Right lobe of liver (tissue), 6 donors: ENCODE data around the gene ABHD11. TPM values are rescaled to one million over a fixed set of nuclear protein-coding genes. Genes with fewer than 3 reads are reported as not detected.
A peak's percentile ranks its signal among the peaks of the same experiment; 100 is the strongest.
"Not testable (repeated sequence)": the region's sequence is repeated elsewhere in the genome, so short reads cannot be mapped to it uniquely, and the experiment has no call there.

Experiments
- ATAC-seq, 4 donors: fragments of 200-7000 bp; cut with Tn5 transposase; one replicate each; pipeline ENCODE4 v1.9.1; 2020; ENCODE audit warnings: mild to moderate bottlenecking in 4 of 4, moderate library complexity in 4 of 4
- DNase-seq, 3 donors: peaks; one replicate each; pipeline ENCODE4 v3.0.0-alpha.2; 2020
- H3K27ac ChIP-seq, 3 donors: fragments of 200-600 bp; one replicate each; pipeline ENCODE4 v1.8.0; 2022
- H3K27me3 ChIP-seq, 2 donors: fragments of 200-600 bp; one replicate each; pipeline ENCODE4 v1.8.0; 2022
- H3K36me3 ChIP-seq, 4 donors: fragments of 200-600 bp; sonication (generic) in 1 of 4; one replicate each; pipeline versions ENCODE4 v1.5.1 to v1.8.0; 2017 to 2022; ENCODE audit warnings: control low read depth in 1 of 4
- H3K4me1 ChIP-seq, 4 donors: fragments of 200-600 bp; sonication (generic) in 1 of 4; one replicate each; pipeline versions ENCODE4 v1.5.1 to v1.8.0; 2017 to 2022; ENCODE audit warnings: control low read depth in 1 of 4
- H3K4me3 ChIP-seq, 3 donors: fragments of 200-600 bp; one replicate each; pipeline ENCODE4 v1.8.0; 2022
- H3K9me3 ChIP-seq, 4 donors: fragments of 200-600 bp; sonication (generic) in 1 of 4; one replicate each; pipeline versions ENCODE4 v1.5.1 to v1.8.0; 2017 to 2022; ENCODE audit warnings: control low read depth in 1 of 4
- POLR2A ChIP-seq: fragments of 450-650 bp; IDR thresholded peaks from one replicate; pipeline ENCODE4 v1.6.1; 2017; ENCODE audit warnings: antibody characterized with exemption, mild to moderate bottlenecking
- WGBS: methylation state at CpG from one replicate; pipeline ENCODE4 v1.1.6; 2018; ENCODE audit warnings: low coverage, low lambda C conversion rate; ENCODE audit not compliant: insufficient coverage; ENCODE audit errors: missing lambda C conversion rate; 5-methylcytosine and 5-hydroxymethylcytosine counted together
- intact Hi-C, 2 donors: fragments of 100-400 bp; cut with DNase I; formaldehyde crosslinking; loops; one replicate each; pipeline versions ENCODE4 v1.11.2 to v1.14.1; 2022
- long read RNA-seq: library from polyadenylated mRNA; unstranded; transcript quantifications from one replicate; pipeline ENCODE4 v2.0.0, GENCODE V29; 2019
- total RNA-seq, 6 experiments: library from RNA; depleted of rRNA in 2 of 6; stranded (reverse); fragments of >200 nt in 2 of 6; fragmentation: NEBNext Ultra II Directional in 3 of 6; extraction: Animal tissue kit (Norgen Biotek cat#: 25700) in 3 of 6; gene quantifications; one replicate each; pipeline versions ENCODE4 v1.1.0 to v1.2.4, GENCODE V29; 2016 to 2023
- TF ChIP-seq, protein P1 (sequence below), 4 donors: fragments of 200-600 bp in 3 of 4; fragments of 450-650 bp in 1 of 4; IDR thresholded peaks; one replicate each; pipeline versions ENCODE4 v1.5.1 to v1.8.0; 2016 to 2022; ENCODE audit warnings: antibody characterized with exemption in 4 of 4, mild to moderate bottlenecking in 2 of 4
- donor health status: DM: no; HTN: yes; CAD: no.
- donor health status: DM: no; HTN: no; CAD: no.
- donor health status: DM: no; HTN: no; CAD: no.
- donor health status: DM: no; HTN: yes; CAD: no.
- donor health status: DM: no; HTN: yes; CAD: no.

Gene ABHD11, protein sequence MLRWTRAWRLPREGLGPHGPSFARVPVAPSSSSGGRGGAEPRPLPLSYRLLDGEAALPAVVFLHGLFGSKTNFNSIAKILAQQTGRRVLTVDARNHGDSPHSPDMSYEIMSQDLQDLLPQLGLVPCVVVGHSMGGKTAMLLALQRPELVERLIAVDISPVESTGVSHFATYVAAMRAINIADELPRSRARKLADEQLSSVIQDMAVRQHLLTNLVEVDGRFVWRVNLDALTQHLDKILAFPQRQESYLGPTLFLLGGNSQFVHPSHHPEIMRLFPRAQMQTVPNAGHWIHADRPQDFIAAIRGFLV
- total RNA-seq = 1 to 10 TPM; 5.6 to 8.4 (median 7.0) TPM
- long read RNA-seq, partial matches to known transcripts = 0 of 2 reads
- long read RNA-seq, other reads (novel, unspliced or antisense) = 1 of 2 reads

DNA sequence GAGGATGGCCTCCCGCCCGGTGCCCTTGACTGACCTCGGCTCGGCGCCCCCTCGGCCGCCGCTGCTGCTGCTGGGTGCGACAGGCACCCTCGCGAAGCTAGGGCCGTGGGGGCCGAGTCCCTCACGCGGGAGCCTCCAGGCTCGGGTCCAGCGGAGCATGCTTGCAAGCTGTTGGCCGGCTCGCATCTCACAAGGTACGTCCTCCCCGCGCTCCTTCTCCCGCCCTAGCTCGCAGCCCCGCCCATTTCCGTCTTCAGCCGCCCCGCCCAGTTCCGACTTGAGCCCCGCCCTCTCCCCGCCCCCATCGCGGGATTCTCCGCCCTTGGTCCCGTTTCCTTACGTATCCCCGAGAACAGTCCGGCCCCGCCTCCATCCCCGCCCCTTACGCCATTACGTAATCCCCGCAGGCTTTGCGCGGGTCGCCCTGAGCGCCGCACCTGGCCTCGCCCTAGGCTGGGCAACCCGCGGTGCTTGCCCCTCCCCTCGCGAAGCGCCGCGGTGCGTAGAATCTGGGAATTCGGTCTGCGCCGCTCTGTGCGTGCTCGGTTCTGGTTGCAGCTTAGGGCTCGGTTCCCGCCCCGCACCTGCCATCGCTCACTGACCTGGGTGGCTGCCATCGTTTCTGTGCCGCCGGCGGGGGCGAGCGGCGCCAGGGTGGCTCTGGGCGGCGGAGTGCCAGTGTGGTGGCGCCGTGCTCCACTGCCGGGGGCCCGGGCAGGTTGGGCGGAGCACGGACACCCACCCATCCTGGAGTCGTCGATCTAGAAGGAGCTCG, at the start of gene ABHD11:
Gene ABHD11 (minus strand): TSS at position 191 of the 775 bp plus-strand sequence. CDS start 32 bp downstream, at position 159.
- Histone ChIP-seq H3K36me3 (no peaks in the 10 kb centered on the region), H3K27me3 (no peaks in the 10 kb centered on the region), H3K4me1 (peaks cover 0 to 8% (median 1%) of the 10 kb centered on the region in 4 donors), H3K4me3 (peak within 1 kb of the TSS; percentile 84 to 93 (median 91)), H3K9me3 (no peaks in the 10 kb centered on the region), H3K27ac (peak within 1 kb of the TSS; percentile 94 to 100 (median 96))
- DNase-seq (peak; percentile 99 to 100 (median 100)), ATAC-seq (peak; percentile 80 to 89 (median 84))
- WGBS = 0% methylated on average over 2 of the region's 84 CpGs
- intact Hi-C loops = loop anchor here in 1 of 2 donors (10.0 kb wide), 1 partner anchor 116 kb away; no protein-coding TSS in a partner anchor
- TF ChIP-seq, protein P1, sequence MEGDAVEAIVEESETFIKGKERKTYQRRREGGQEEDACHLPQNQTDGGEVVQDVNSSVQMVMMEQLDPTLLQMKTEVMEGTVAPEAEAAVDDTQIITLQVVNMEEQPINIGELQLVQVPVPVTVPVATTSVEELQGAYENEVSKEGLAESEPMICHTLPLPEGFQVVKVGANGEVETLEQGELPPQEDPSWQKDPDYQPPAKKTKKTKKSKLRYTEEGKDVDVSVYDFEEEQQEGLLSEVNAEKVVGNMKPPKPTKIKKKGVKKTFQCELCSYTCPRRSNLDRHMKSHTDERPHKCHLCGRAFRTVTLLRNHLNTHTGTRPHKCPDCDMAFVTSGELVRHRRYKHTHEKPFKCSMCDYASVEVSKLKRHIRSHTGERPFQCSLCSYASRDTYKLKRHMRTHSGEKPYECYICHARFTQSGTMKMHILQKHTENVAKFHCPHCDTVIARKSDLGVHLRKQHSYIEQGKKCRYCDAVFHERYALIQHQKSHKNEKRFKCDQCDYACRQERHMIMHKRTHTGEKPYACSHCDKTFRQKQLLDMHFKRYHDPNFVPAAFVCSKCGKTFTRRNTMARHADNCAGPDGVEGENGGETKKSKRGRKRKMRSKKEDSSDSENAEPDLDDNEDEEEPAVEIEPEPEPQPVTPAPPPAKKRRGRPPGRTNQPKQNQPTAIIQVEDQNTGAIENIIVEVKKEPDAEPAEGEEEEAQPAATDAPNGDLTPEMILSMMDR (IDR thresholded peaks at IDR 0.05) = no peak
- peak; percentile 88 for TF ChIP-seq POLR2A

DNA sequence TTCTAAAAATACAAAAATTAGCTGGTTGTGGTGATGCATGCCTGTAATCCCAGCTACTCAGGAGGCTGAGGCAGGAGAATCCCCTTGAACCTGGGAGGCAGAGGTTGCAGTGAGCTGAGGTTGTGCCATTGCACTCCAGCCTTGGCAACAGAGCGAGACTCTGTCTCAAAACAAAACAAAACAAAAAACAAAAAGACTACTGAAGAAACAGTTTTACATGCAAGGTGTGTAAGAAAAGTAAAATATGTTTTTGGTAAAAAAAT, 49.1 kb upstream of the ABHD11 start:
- H3K4me3 ChIP-seq, DNase-seq, H3K9me3 ChIP-seq, H3K27ac ChIP-seq, intact Hi-C loops, H3K36me3 ChIP-seq, H3K27me3 ChIP-seq, H3K4me1 ChIP-seq, ATAC-seq: not testable (repeated sequence)
- 100% methylated on average over 1 of the region's 1 CpG for WGBS

DNA sequence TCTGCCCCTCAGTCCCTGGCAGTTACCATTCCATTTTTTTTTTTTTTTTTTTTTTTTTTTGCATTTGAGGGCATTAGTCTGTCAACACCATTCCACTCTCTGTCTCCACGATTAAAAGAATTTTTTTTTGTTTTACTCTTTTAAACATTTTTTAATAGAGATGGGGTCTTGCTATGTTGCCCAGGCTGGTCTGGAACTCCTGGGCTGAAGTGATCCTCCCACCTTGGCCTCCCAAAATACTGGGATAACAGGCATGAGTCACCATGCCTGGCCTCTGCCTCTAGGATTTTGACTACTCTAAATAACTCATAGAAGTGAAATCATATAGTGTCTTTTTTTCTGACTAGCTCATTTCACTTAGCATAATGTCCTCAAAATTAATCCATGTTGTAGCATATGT, 48.0 kb upstream of the ABHD11 start:
- ATAC-seq = no peak
- no peak for DNase-seq
- Histone ChIP-seq H3K9me3 (no peaks in the 10 kb centered on the region), H3K27me3 (no peaks in the 10 kb centered on the region), H3K36me3 (no peaks in the 10 kb centered on the region), H3K4me3 (no peak overlapping the region), H3K4me1 (no peaks in the 10 kb centered on the region), H3K27ac (no peak overlapping the region)
- TF ChIP-seq, protein P1 (IDR thresholded peaks at IDR 0.05) = no peak
- no peak for TF ChIP-seq POLR2A
- WGBS = 100% methylated on average over 1 of the region's 1 CpG
- intact Hi-C loops = no loop called here

DNA sequence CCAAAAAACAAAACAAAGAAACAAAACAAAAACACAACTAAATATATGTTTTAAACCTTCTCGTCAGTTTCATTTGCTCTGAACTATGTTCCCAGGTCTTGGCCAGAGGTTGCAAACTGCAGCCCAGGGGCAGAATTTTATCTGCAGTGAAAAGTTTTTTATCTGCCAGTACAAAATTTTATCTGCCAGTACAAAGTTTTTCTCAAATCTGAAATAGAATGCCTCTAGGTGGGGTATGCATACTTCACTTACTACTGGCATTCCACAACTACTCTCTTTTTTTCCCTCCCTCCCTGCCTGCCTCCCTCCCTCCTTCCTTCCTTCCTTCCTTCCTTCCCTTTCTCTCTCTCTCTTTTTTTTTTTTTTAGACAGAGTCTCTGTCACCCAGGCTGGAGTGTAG, 40.9 kb upstream of the ABHD11 start:
- ATAC-seq (peak in 3 of 4 donors; percentile 43), DNase-seq (peak in 1 of 3 donors; percentile 24)
- Histone ChIP-seq H3K4me3 (no peak overlapping the region), H3K9me3 (no peaks in the 10 kb centered on the region), H3K4me1 (peaks cover 0 to 11% (median 4%) of the 10 kb centered on the region in 4 donors), H3K27me3 (no peaks in the 10 kb centered on the region), H3K27ac (no peak overlapping the region), H3K36me3 (no peaks in the 10 kb centered on the region)
- intact Hi-C loops = no loop called here
- TF ChIP-seq POLR2A = no peak
- TF ChIP-seq, protein P1 (IDR thresholded peaks at IDR 0.05) = no peak
- WGBS = 43% methylated on average over 1 of the region's 1 CpG
